ENCODE results near the gene ACSM2B. TPM values are rescaled to one million over a fixed set of nuclear protein-coding genes. Genes with fewer than 3 reads are reported as not detected.
"Not testable (repeated sequence)": the region's sequence is repeated elsewhere in the genome, so short reads cannot be mapped to it uniquely, and the experiment has no call there.

Gene ACSM2B
- 1 to 10 TPM in 1 of 4 donors, not detected in 3; 1.3 TPM for total RNA-seq

GRCh38 chr16:20576145-20576544, at the start of gene ACSM2B:
Gene ACSM2B (minus strand): TSS chr16:20576367. CDS start chr16:20564845, 11,522 bp downstream.
- H3K27me3 ChIP-seq; H3K4me3 ChIP-seq; H3K36me3 ChIP-seq; H3K27ac ChIP-seq; H3K4me1 ChIP-seq; DNase-seq; H3K9me3 ChIP-seq; intact Hi-C loops (cut with DNase I; ENCODE audit: low total_unique reads): not testable (repeated sequence)

- H3K9me3 ChIP-seq = no peaks in the 10 kb centered on the region
- no peaks in the 10 kb centered on the region for H3K27me3 ChIP-seq
- no peak overlapping the region for H3K4me3 ChIP-seq
- H3K36me3 ChIP-seq = no peaks in the 10 kb centered on the region
- no peak for TF ChIP-seq POLR2A (IDR thresholded peaks at IDR 0.05)
- no peak for TF ChIP-seq CTCF (IDR thresholded peaks at IDR 0.05)
- H3K27ac ChIP-seq = no peak overlapping the region
- DNase-seq = no peak
- intact Hi-C loops (cut with DNase I; ENCODE audit: low total_unique reads) = no loop called here
- H3K4me1 ChIP-seq = no peaks in the 10 kb centered on the region
Observed at GRCh38 chr16:20624882-20625807, 49.0 kb upstream of the ACSM2B start.

GRCh38 chr16:20624205-20624604, 48.0 kb upstream of the ACSM2B start:
- Histone ChIP-seq H3K4me3 (no peak overlapping the region), H3K36me3 (no peaks in the 10 kb centered on the region), H3K4me1 (no peaks in the 10 kb centered on the region), H3K9me3 (no peaks in the 10 kb centered on the region), H3K27me3 (no peaks in the 10 kb centered on the region), H3K27ac (no peak overlapping the region)
- intact Hi-C loops (cut with DNase I; ENCODE audit: low total_unique reads) = no loop called here
- DNase-seq = no peak
- TF ChIP-seq POLR2A (IDR thresholded peaks at IDR 0.05) = no peak
- no peak for TF ChIP-seq CTCF (IDR thresholded peaks at IDR 0.05)

GRCh38 chr16:20622498-20622870, 46.3 kb upstream of the ACSM2B start:
- Histone ChIP-seq H3K36me3 (no peaks in the 10 kb centered on the region), H3K4me1 (no peaks in the 10 kb centered on the region), H3K4me3 (no peak overlapping the region), H3K27ac (no peak overlapping the region), H3K9me3 (no peaks in the 10 kb centered on the region), H3K27me3 (no peaks in the 10 kb centered on the region)
- no peak for DNase-seq
- intact Hi-C loops (cut with DNase I; ENCODE audit: low total_unique reads) = no loop called here
- TF ChIP-seq CTCF (IDR thresholded peaks at IDR 0.05) = no peak

- TF ChIP-seq CTCF (IDR thresholded peaks at IDR 0.05) (no peak), POLR2A (IDR thresholded peaks at IDR 0.05) (no peak)
- Histone ChIP-seq H3K27ac (no peak overlapping the region), H3K27me3 (no peaks in the 10 kb centered on the region), H3K4me1 (no peaks in the 10 kb centered on the region), H3K36me3 (no peaks in the 10 kb centered on the region), H3K4me3 (no peak overlapping the region), H3K9me3 (no peaks in the 10 kb centered on the region)
- DNase-seq = no peak
- intact Hi-C loops (cut with DNase I; ENCODE audit: low total_unique reads) = no loop called here
Observed at GRCh38 chr16:20621406-20621805, 45.2 kb upstream of the ACSM2B start.

All from uterus (tissue), 4 donors.